ENCODE results near the gene LGALSL.

- no peak for TF ChIP-seq CTCF (IDR thresholded peaks at IDR 0.05; ENCODE audit: low read depth, low read length)
- no peak for TF ChIP-seq POLR2A (IDR thresholded peaks at IDR 0.05; ENCODE audit: extremely low read depth, insufficient read length)
Measured at GRCh38 chr2:64501946-64502345, 48.0 kb downstream of the LGALSL start.

All from NB4 (cell line).